Left colon (tissue), 2 donors: ENCODE measurements around the gene CYP2D6. TPM values are rescaled to one million over a fixed set of nuclear protein-coding genes. Genes with fewer than 3 reads are reported as not detected.
"Not testable (repeated sequence)": the region's sequence is repeated elsewhere in the genome, so short reads cannot be mapped to it uniquely, and the experiment has no call there.

Experiments used
- ATAC-seq: fragments of 200-7000 bp; cut with Tn5 transposase; one replicate; pipeline ENCODE4 v1.9.1; 2020; ENCODE audit warnings: mild to moderate bottlenecking, moderate library complexity
- DNase-seq, 2 donors: peaks; one replicate each; pipeline ENCODE4 v3.0.0-alpha.2; 2020
- intact Hi-C, 2 donors: fragments of 100-400 bp; cut with DNase I in 1 of 2; cut with micrococcal nuclease in 1 of 2; formaldehyde crosslinking; loops; one replicate each; pipeline versions ENCODE4 v1.11.2 to v1.14.0; 2022; cut with DNase I, micrococcal nuclease
- long read RNA-seq: library from polyadenylated mRNA; unstranded; transcript quantifications from one replicate; pipeline ENCODE4 v2.0.0, GENCODE V29; 2021
- total RNA-seq, 2 donors: library from RNA; stranded (reverse); fragmentation: NEBNext Ultra II Directional; extraction: Animal tissue kit (Norgen Biotek cat#: 25700); gene quantifications; one replicate each; pipeline ENCODE4 v1.2.1, GENCODE V29; 2021
- donor health status: DM: no; HTN: no; CAD: no.
- donor health status: DM: yes; HTN: yes; CAD: no.

CYP2D6 gene
- total RNA-seq, result 1 to 10 TPM; 2.0 to 3.9 TPM
- long read RNA-seq, transcript CYP2D6-206 (9 exons, 1,583 nt), result major isoform, 6 of 7 reads
- long read RNA-seq, partial matches to known transcripts, result 0 of 7 reads
- long read RNA-seq, other reads (novel, unspliced or antisense), result 0 of 7 reads

GRCh38 chr22:42130639-42131431, at the start of gene CYP2D6:
Gene CYP2D6, minus strand, starts transcription at chr22:42130810. Its CDS starts 19 bp downstream, at chr22:42130791.
- peak; percentile 71 for ATAC-seq
- peak; percentile 41 to 47 for DNase-seq
- intact Hi-C loops, result not testable (repeated sequence)

GRCh38 chr22:42179616-42180015, 49.0 kb upstream of the CYP2D6 start:
- intact Hi-C loops, result no loop called here
- ATAC-seq, result no peak
- DNase-seq, result no peak

- ATAC-seq (no peak), DNase-seq (no peak)
- intact Hi-C loops, result no loop called here
Measured at GRCh38 chr22:42178910-42179519, 48.4 kb upstream of the CYP2D6 start.

- DNase-seq (peak; percentile 43 to 61), ATAC-seq (peak; percentile 79)
- intact Hi-C loops, result no loop called here
Measured at GRCh38 chr22:42177891-42178336, 47.3 kb upstream of the CYP2D6 start.

GRCh38 chr22:42176255-42176915, 45.8 kb upstream of the CYP2D6 start:
- DNase-seq, result no peak
- no peak for ATAC-seq
- intact Hi-C loops, result no loop called here

- intact Hi-C loops, result no loop called here
- DNase-seq, result no peak
- ATAC-seq, result no peak
Measured at GRCh38 chr22:42174062-42174461, 43.5 kb upstream of the CYP2D6 start.

- ATAC-seq (no peak), DNase-seq (no peak)
- intact Hi-C loops, result no loop called here
Measured at GRCh38 chr22:42173183-42173926, 42.7 kb upstream of the CYP2D6 start.

GRCh38 chr22:42172773-42173172, 42.2 kb upstream of the CYP2D6 start:
- DNase-seq (peak; percentile 63), ATAC-seq (peak; percentile 93)
- intact Hi-C loops, result no loop called here

GRCh38 chr22:42171946-42172719, 41.5 kb upstream of the CYP2D6 start:
- intact Hi-C loops, result loop anchor here in 1 of 2 donors (2.0 kb wide), 1 partner anchor 265 kb away; no protein-coding TSS in a partner anchor
- DNase-seq, result no peak
- peak; percentile 36 for ATAC-seq

- DNase-seq (no peak), ATAC-seq (no peak)
- intact Hi-C loops, result loop anchor here in 1 of 2 donors (2.0 kb wide), 1 partner anchor 265 kb away; no protein-coding TSS in a partner anchor
Measured at GRCh38 chr22:42171417-42171816, 40.8 kb upstream of the CYP2D6 start.

GRCh38 chr22:42170946-42171345, 40.3 kb upstream of the CYP2D6 start:
- ATAC-seq, result no peak
- no peak for DNase-seq
- intact Hi-C loops, result loop anchor here in 1 of 2 donors (2.0 kb wide), 1 partner anchor 266 kb away; no protein-coding TSS in a partner anchor

- ATAC-seq (peak; percentile 43), DNase-seq (peak; percentile 55 to 78)
- intact Hi-C loops, result no loop called here
Measured at GRCh38 chr22:42169055-42169469, 38.5 kb upstream of the CYP2D6 start.

- ATAC-seq (no peak), DNase-seq (no peak)
- intact Hi-C loops, result no loop called here
Measured at GRCh38 chr22:42168476-42168875, 37.9 kb upstream of the CYP2D6 start.

GRCh38 chr22:42167066-42167465, 36.5 kb upstream of the CYP2D6 start:
- intact Hi-C loops, result no loop called here
- ATAC-seq (no peak), DNase-seq (no peak)

- intact Hi-C loops, result loop anchor here in 1 of 2 donors (5.0 kb wide), 1 partner anchor 147 kb away; no protein-coding TSS in a partner anchor
- DNase-seq, result no peak
- no peak for ATAC-seq
Measured at GRCh38 chr22:42164901-42165300, 34.3 kb upstream of the CYP2D6 start.

GRCh38 chr22:42163515-42163914, 32.9 kb upstream of the CYP2D6 start:
- DNase-seq, result no peak
- no peak for ATAC-seq
- intact Hi-C loops, result loop anchor here in 1 of 2 donors (5.0 kb wide), 1 partner anchor 149 kb away; no protein-coding TSS in a partner anchor

- DNase-seq (no peak), ATAC-seq (no peak)
- intact Hi-C loops, result loop anchor here in 1 of 2 donors (5.0 kb wide), 1 partner anchor 149 kb away; no protein-coding TSS in a partner anchor
Measured at GRCh38 chr22:42162728-42163489, 32.3 kb upstream of the CYP2D6 start.
